GM23338 (cell line): ENCODE data around the gene KLHL41. TPM values are rescaled to one million over a fixed set of nuclear protein-coding genes. Genes with fewer than 3 reads are reported as not detected.

ENCODE experiments used
- ATAC-seq: fragments of 200-7000 bp; cut with Tn5 transposase; 3 replicates; pipeline ENCODE4 v1.9.1; 2020
- DNase-seq: peaks from one replicate; pipeline ENCODE4 v3.0.0-alpha.2; 2015; ENCODE audit warnings: low spot score
- H2AFZ ChIP-seq: fragments of 200-600 bp; sonication (generic); 2 replicates; pipeline ENCODE4 v1.8.0; 2016; ENCODE audit warnings: antibody characterized with exemption, mild to moderate bottlenecking, moderate library complexity
- H3F3A ChIP-seq: fragments of 200-600 bp; sonication (generic); replicated peaks from 2 replicates; pipeline ENCODE4 v1.8.0; 2017; ENCODE audit warnings: antibody characterized with exemption, mixed run types, low read depth
- H3K27ac ChIP-seq: fragments of 200-600 bp; sonication (generic); 2 replicates; pipeline ENCODE4 v1.6.1; 2016; ENCODE audit warnings: low read depth
- H3K27me3 ChIP-seq: fragments of 200-600 bp; sonication (generic); 2 replicates; pipeline ENCODE4 v1.8.0; 2016; ENCODE audit warnings: mild to moderate bottlenecking, mixed run types, moderate library complexity; ENCODE audit not compliant: insufficient read depth
- H3K36me3 ChIP-seq: fragments of 200-600 bp; sonication (generic); 2 replicates; pipeline ENCODE4 v1.8.0; 2016; ENCODE audit warnings: mild to moderate bottlenecking; ENCODE audit not compliant: insufficient read depth
- H3K4me1 ChIP-seq: fragments of 200-600 bp; sonication (generic); 2 replicates; pipeline ENCODE4 v1.8.0; 2016; ENCODE audit warnings: mild to moderate bottlenecking, moderate library complexity; ENCODE audit not compliant: insufficient read depth
- H3K4me2 ChIP-seq: fragments of 200-600 bp; sonication (generic); 2 replicates; pipeline ENCODE4 v1.7.1; 2017; ENCODE audit warnings: mixed run types
- H3K4me3 ChIP-seq: fragments of 200-600 bp; sonication (generic); 2 replicates; pipeline ENCODE4 v1.6.1; 2016; ENCODE audit warnings: mixed run types
- H3K79me2 ChIP-seq: fragments of 200-600 bp; sonication (generic); replicated peaks from 2 replicates; pipeline ENCODE4 v1.8.0; 2017; ENCODE audit warnings: mild to moderate bottlenecking; ENCODE audit not compliant: insufficient read depth
- H3K9me2 ChIP-seq: fragments of 200-600 bp; sonication (generic); 2 replicates; pipeline ENCODE4 v1.8.0; 2017; ENCODE audit not compliant: insufficient read depth
- H4K20me1 ChIP-seq: fragments of 200-600 bp; sonication (generic); replicated peaks from 2 replicates; pipeline ENCODE4 v1.8.0; 2017; ENCODE audit warnings: mild to moderate bottlenecking; ENCODE audit not compliant: insufficient read depth
- H3K27ac Mint-ChIP-seq: 2 replicates; pipeline ENCODE4 v1.8.0; 2020; ENCODE audit warnings: inconsistent platforms, mild to moderate bottlenecking, moderate library complexity, mixed read lengths
- H3K27me3 Mint-ChIP-seq: 3 replicates; pipeline ENCODE4 v1.8.0; 2022; ENCODE audit warnings: low read depth, mild to moderate bottlenecking, moderate library complexity, mixed read lengths, inconsistent platforms; ENCODE audit not compliant: insufficient read depth, poor library complexity
- H3K36me3 Mint-ChIP-seq: 3 replicates; pipeline ENCODE4 v1.8.0; 2021; ENCODE audit warnings: low read depth, mild to moderate bottlenecking, inconsistent platforms, moderate library complexity, mixed read lengths
- H3K4me1 Mint-ChIP-seq: 3 replicates; pipeline ENCODE4 v1.8.0; 2020; ENCODE audit warnings: mild to moderate bottlenecking, inconsistent platforms, mixed read lengths
- H3K4me3 Mint-ChIP-seq: 3 replicates; pipeline ENCODE4 v1.8.0; 2021; ENCODE audit warnings: moderate library complexity, mild to moderate bottlenecking, inconsistent platforms, mixed read lengths
- H3K9me3 Mint-ChIP-seq: 3 replicates; pipeline ENCODE4 v1.8.0; 2020; ENCODE audit warnings: moderate library complexity, mild to moderate bottlenecking, inconsistent platforms, mixed read lengths
- CTCF ChIP-seq, 2 experiments: fragments of 200-600 bp in 1 of 2; sonication (generic) in 1 of 2; conservative IDR thresholded peaks; 2 replicates each; pipeline versions ENCODE4 v1.5.1 to v1.6.1; 2016 to 2017; ENCODE audit warnings: antibody characterized with exemption in 2 of 2, low read depth in 2 of 2, mild to moderate bottlenecking in 2 of 2, moderate library complexity in 1 of 2
- EZH2 ChIP-seq: fragments of 200-600 bp; sonication (generic); IDR thresholded peaks from one replicate; pipeline ENCODE4 v1.8.0; 2017; ENCODE audit warnings: antibody characterized with exemption, mild to moderate bottlenecking, low read depth; ENCODE audit not compliant: unreplicated experiment
- JUNB ChIP-seq: IDR thresholded peaks from one replicate; pipeline ENCODE4 v1.6.1; 2016; ENCODE audit warnings: antibody characterized with exemption; ENCODE audit not compliant: unreplicated experiment
- NANOG ChIP-seq: IDR thresholded peaks from 2 replicates; pipeline ENCODE4 v1.6.1; 2016; ENCODE audit warnings: antibody characterized with exemption, borderline replicate concordance
- STAT1 ChIP-seq: IDR thresholded peaks from one replicate; pipeline ENCODE4 v1.6.1; 2016; ENCODE audit warnings: antibody characterized with exemption; ENCODE audit not compliant: unreplicated experiment
- ZNF331 ChIP-seq: fragments of 250-450 bp; sonication (Bioruptor Pico); IDR thresholded peaks from 2 replicates; pipeline ENCODE4 v1.5.0; 2020; ENCODE audit warnings: low read depth, mild to moderate bottlenecking, moderate library complexity
- polyA plus RNA-seq: library from polyadenylated mRNA; unstranded; fragments of >200 nt; fragmentation: Nextera tagmentation; extraction: Ambion mirVana; gene quantifications from 2 replicates; pipeline ENCODE4 v1.2.1, GENCODE V29; 2016
- total RNA-seq: library from RNA; depleted of rRNA; stranded (reverse); fragments of >200 nt; shearing (Covaris generic); gene quantifications from 2 replicates; pipeline ENCODE4 v1.2.3, GENCODE V29; 2014
- TF ChIP-seq, protein P1 (sequence below): fragments of 250-450 bp; sonication (Bioruptor Pico); IDR thresholded peaks from 2 replicates; pipeline ENCODE4 v1.5.0; 2020; ENCODE audit warnings: mild to moderate bottlenecking, moderate library complexity

Gene KLHL41
- total and polyA plus RNA-seq, 2 experiments from 2014 or later, result not detected

DNA sequence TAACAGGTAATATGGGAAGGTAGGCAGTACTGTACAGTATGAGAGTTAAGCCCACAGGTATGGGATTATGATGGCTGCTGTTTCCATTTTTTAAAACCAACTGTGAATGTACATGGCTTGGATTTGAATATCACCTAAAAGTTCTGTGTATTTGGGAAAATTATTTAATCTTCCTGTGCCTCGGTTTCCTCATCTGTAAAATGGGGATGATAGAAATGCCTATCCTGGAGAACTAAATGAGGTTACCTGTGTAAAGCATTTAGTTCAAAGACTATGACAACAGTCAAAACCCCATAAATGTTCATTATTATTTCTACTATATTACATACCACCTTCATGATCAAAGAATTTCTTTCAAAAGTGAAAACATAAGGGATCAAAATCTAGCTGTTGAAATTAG, 3.6 kb downstream of the KLHL41 start:
- no peaks in the 10 kb centered on the region for H3K27me3 ChIP-seq
- H3K36me3 ChIP-seq, result no peaks in the 10 kb centered on the region
- H3F3A ChIP-seq, result no peaks in the 10 kb centered on the region
- Mint-ChIP-seq H3K4me3 (no peak overlapping the region), H3K27ac (no peak overlapping the region), H3K9me3 (no peaks in the 10 kb centered on the region), H3K27me3 (no peaks in the 10 kb centered on the region), H3K4me1 (peaks cover 9% of the 10 kb centered on the region; the same call in 2 of the 3 replicates), H3K36me3 (no peaks in the 10 kb centered on the region)
- H3K79me2 ChIP-seq, result no peaks in the 10 kb centered on the region
- H3K9me2 ChIP-seq, result no peaks in the 10 kb centered on the region
- no peak overlapping the region for H3K27ac ChIP-seq
- no peak overlapping the region for H3K4me2 ChIP-seq
- no peak for DNase-seq
- H3K4me1 ChIP-seq, result no peaks in the 10 kb centered on the region
- H4K20me1 ChIP-seq, result no peaks in the 10 kb centered on the region
- H2AFZ ChIP-seq, result no peak overlapping the region
- no peak overlapping the region for H3K4me3 ChIP-seq
- TF ChIP-seq STAT1 (no peak), CTCF (conservative IDR thresholded peaks at IDR 0.05; ENCODE audit: low read depth in 2 of 2) (no peak), JUNB (no peak), EZH2 (no peak), ZNF331 (no peak), NANOG (no peak)
- TF ChIP-seq, protein P1, sequence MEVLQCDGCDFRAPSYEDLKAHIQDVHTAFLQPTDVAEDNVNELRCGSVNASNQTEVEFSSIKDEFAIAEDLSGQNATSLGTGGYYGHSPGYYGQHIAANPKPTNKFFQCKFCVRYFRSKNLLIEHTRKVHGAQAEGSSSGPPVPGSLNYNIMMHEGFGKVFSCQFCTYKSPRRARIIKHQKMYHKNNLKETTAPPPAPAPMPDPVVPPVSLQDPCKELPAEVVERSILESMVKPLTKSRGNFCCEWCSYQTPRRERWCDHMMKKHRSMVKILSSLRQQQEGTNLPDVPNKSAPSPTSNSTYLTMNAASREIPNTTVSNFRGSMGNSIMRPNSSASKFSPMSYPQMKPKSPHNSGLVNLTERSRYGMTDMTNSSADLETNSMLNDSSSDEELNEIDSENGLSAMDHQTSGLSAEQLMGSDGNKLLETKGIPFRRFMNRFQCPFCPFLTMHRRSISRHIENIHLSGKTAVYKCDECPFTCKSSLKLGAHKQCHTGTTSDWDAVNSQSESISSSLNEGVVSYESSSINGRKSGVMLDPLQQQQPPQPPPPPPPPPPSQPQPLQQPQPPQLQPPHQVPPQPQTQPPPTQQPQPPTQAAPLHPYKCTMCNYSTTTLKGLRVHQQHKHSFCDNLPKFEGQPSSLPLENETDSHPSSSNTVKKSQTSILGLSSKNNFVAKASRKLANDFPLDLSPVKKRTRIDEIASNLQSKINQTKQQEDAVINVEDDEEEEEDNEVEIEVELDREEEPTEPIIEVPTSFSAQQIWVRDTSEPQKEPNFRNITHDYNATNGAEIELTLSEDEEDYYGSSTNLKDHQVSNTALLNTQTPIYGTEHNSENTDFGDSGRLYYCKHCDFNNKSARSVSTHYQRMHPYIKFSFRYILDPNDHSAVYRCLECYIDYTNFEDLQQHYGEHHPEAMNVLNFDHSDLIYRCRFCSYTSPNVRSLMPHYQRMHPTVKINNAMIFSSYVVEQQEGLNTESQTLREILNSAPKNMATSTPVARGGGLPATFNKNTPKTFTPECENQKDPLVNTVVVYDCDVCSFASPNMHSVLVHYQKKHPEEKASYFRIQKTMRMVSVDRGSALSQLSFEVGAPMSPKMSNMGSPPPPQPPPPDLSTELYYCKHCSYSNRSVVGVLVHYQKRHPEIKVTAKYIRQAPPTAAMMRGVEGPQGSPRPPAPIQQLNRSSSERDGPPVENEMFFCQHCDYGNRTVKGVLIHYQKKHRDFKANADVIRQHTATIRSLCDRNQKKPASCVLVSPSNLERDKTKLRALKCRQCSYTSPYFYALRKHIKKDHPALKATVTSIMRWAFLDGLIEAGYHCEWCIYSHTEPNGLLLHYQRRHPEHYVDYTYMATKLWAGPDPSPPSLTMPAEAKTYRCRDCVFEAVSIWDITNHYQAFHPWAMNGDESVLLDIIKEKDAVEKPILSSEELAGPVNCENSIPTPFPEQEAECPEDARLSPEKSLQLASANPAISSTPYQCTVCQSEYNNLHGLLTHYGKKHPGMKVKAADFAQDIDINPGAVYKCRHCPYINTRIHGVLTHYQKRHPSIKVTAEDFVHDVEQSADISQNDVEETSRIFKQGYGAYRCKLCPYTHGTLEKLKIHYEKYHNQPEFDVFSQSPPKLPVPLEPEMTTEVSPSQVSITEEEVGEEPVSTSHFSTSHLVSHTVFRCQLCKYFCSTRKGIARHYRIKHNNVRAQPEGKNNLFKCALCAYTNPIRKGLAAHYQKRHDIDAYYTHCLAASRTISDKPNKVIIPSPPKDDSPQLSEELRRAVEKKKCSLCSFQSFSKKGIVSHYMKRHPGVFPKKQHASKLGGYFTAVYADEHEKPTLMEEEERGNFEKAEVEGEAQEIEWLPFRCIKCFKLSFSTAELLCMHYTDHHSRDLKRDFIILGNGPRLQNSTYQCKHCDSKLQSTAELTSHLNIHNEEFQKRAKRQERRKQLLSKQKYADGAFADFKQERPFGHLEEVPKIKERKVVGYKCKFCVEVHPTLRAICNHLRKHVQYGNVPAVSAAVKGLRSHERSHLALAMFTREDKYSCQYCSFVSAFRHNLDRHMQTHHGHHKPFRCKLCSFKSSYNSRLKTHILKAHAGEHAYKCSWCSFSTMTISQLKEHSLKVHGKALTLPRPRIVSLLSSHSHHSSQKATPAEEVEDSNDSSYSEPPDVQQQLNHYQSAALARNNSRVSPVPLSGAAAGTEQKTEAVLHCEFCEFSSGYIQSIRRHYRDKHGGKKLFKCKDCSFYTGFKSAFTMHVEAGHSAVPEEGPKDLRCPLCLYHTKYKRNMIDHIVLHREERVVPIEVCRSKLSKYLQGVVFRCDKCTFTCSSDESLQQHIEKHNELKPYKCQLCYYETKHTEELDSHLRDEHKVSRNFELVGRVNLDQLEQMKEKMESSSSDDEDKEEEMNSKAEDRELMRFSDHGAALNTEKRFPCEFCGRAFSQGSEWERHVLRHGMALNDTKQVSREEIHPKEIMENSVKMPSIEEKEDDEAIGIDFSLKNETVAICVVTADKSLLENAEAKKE (CRISPR knock-in tag), result no peak
- ATAC-seq, result no peak
